ENCODE measurements around the gene ADAMTSL4.
"Not testable (repeated sequence)": the region's sequence is repeated elsewhere in the genome, so short reads cannot be mapped to it uniquely, and the experiment has no call there.

ADAMTSL4 gene

GRCh38 chr1:150582371-150582770 is 33.2 kb downstream of the ADAMTSL4 start:
- no peak for DNase-seq (ENCODE audit: low spot score)

- DNase-seq (ENCODE audit: low spot score), result peak; percentile 46
Observed at GRCh38 chr1:150596095-150596892, 47.1 kb downstream of the ADAMTSL4 start.

GRCh38 chr1:150596976-150597375 is 47.8 kb downstream of the ADAMTSL4 start:
- no peak for DNase-seq (ENCODE audit: low spot score)

GRCh38 chr1:150598346-150598745 is 49.1 kb downstream of the ADAMTSL4 start:
- not testable (repeated sequence) for DNase-seq (ENCODE audit: low spot score)

- DNase-seq (ENCODE audit: low spot score), result no peak
Observed at GRCh38 chr1:150601540-150601939, 52.3 kb downstream of the ADAMTSL4 start.

- not testable (repeated sequence) for DNase-seq (ENCODE audit: low spot score)
Observed at GRCh38 chr1:150602372-150602771, 53.2 kb downstream of the ADAMTSL4 start.

GRCh38 chr1:150603711-150604110 is 54.5 kb downstream of the ADAMTSL4 start:
- DNase-seq (ENCODE audit: low spot score), result no peak

- DNase-seq (ENCODE audit: low spot score), result no peak
Observed at GRCh38 chr1:150604226-150604588, 55.0 kb downstream of the ADAMTSL4 start.

- DNase-seq (ENCODE audit: low spot score), result not testable (repeated sequence)
Observed at GRCh38 chr1:150605451-150605731, 56.2 kb downstream of the ADAMTSL4 start.

- no peak for DNase-seq (ENCODE audit: low spot score)
Observed at GRCh38 chr1:150606463-150607142, 57.4 kb downstream of the ADAMTSL4 start.

GRCh38 chr1:150609732-150610131 is 60.5 kb downstream of the ADAMTSL4 start:
- no peak for DNase-seq (ENCODE audit: low spot score)

Measured in kidney tubule cell (primary cell).